GM23338 (cell line): ENCODE measurements around the gene RNF217. TPM values are rescaled to one million over a fixed set of nuclear protein-coding genes. Genes with fewer than 3 reads are reported as not detected.

Experiments used
- ATAC-seq: fragments of 200-7000 bp; cut with Tn5 transposase; 3 replicates; pipeline ENCODE4 v1.9.1; 2020
- DNase-seq: peaks from one replicate; pipeline ENCODE4 v3.0.0-alpha.2; 2015; ENCODE audit warnings: low spot score
- H2AFZ ChIP-seq: fragments of 200-600 bp; sonication (generic); 2 replicates; pipeline ENCODE4 v1.8.0; 2016; ENCODE audit warnings: antibody characterized with exemption, mild to moderate bottlenecking, moderate library complexity
- H3F3A ChIP-seq: fragments of 200-600 bp; sonication (generic); replicated peaks from 2 replicates; pipeline ENCODE4 v1.8.0; 2017; ENCODE audit warnings: antibody characterized with exemption, mixed run types, low read depth
- H3K27ac ChIP-seq: fragments of 200-600 bp; sonication (generic); 2 replicates; pipeline ENCODE4 v1.6.1; 2016; ENCODE audit warnings: low read depth
- H3K27me3 ChIP-seq: fragments of 200-600 bp; sonication (generic); 2 replicates; pipeline ENCODE4 v1.8.0; 2016; ENCODE audit warnings: mild to moderate bottlenecking, mixed run types, moderate library complexity; ENCODE audit not compliant: insufficient read depth
- H3K36me3 ChIP-seq: fragments of 200-600 bp; sonication (generic); 2 replicates; pipeline ENCODE4 v1.8.0; 2016; ENCODE audit warnings: mild to moderate bottlenecking; ENCODE audit not compliant: insufficient read depth
- H3K4me1 ChIP-seq: fragments of 200-600 bp; sonication (generic); 2 replicates; pipeline ENCODE4 v1.8.0; 2016; ENCODE audit warnings: mild to moderate bottlenecking, moderate library complexity; ENCODE audit not compliant: insufficient read depth
- H3K4me2 ChIP-seq: fragments of 200-600 bp; sonication (generic); 2 replicates; pipeline ENCODE4 v1.7.1; 2017; ENCODE audit warnings: mixed run types
- H3K4me3 ChIP-seq: fragments of 200-600 bp; sonication (generic); 2 replicates; pipeline ENCODE4 v1.6.1; 2016; ENCODE audit warnings: mixed run types
- H3K79me2 ChIP-seq: fragments of 200-600 bp; sonication (generic); replicated peaks from 2 replicates; pipeline ENCODE4 v1.8.0; 2017; ENCODE audit warnings: mild to moderate bottlenecking; ENCODE audit not compliant: insufficient read depth
- H3K9me2 ChIP-seq: fragments of 200-600 bp; sonication (generic); 2 replicates; pipeline ENCODE4 v1.8.0; 2017; ENCODE audit not compliant: insufficient read depth
- H4K20me1 ChIP-seq: fragments of 200-600 bp; sonication (generic); replicated peaks from 2 replicates; pipeline ENCODE4 v1.8.0; 2017; ENCODE audit warnings: mild to moderate bottlenecking; ENCODE audit not compliant: insufficient read depth
- H3K27ac Mint-ChIP-seq: 2 replicates; pipeline ENCODE4 v1.8.0; 2020; ENCODE audit warnings: inconsistent platforms, mild to moderate bottlenecking, moderate library complexity, mixed read lengths
- H3K27me3 Mint-ChIP-seq: 3 replicates; pipeline ENCODE4 v1.8.0; 2022; ENCODE audit warnings: low read depth, mild to moderate bottlenecking, moderate library complexity, mixed read lengths, inconsistent platforms; ENCODE audit not compliant: insufficient read depth, poor library complexity
- H3K36me3 Mint-ChIP-seq: 3 replicates; pipeline ENCODE4 v1.8.0; 2021; ENCODE audit warnings: low read depth, mild to moderate bottlenecking, inconsistent platforms, moderate library complexity, mixed read lengths
- H3K4me1 Mint-ChIP-seq: 3 replicates; pipeline ENCODE4 v1.8.0; 2020; ENCODE audit warnings: mild to moderate bottlenecking, inconsistent platforms, mixed read lengths
- H3K4me3 Mint-ChIP-seq: 3 replicates; pipeline ENCODE4 v1.8.0; 2021; ENCODE audit warnings: moderate library complexity, mild to moderate bottlenecking, inconsistent platforms, mixed read lengths
- H3K9me3 Mint-ChIP-seq: 3 replicates; pipeline ENCODE4 v1.8.0; 2020; ENCODE audit warnings: moderate library complexity, mild to moderate bottlenecking, inconsistent platforms, mixed read lengths
- CREB1 ChIP-seq: fragments of 250-450 bp; sonication (Bioruptor Pico); IDR thresholded peaks from 2 replicates; pipeline ENCODE4 v1.5.0; 2020; ENCODE audit warnings: low read depth, mild to moderate bottlenecking, moderate library complexity
- CTCF ChIP-seq, 2 experiments: fragments of 200-600 bp in 1 of 2; sonication (generic) in 1 of 2; conservative IDR thresholded peaks; 2 replicates each; pipeline versions ENCODE4 v1.5.1 to v1.6.1; 2016 to 2017; ENCODE audit warnings: antibody characterized with exemption in 2 of 2, low read depth in 2 of 2, mild to moderate bottlenecking in 2 of 2, moderate library complexity in 1 of 2
- ETS1 ChIP-seq: IDR thresholded peaks from 2 replicates; pipeline ENCODE4 v1.6.1; 2016; ENCODE audit warnings: antibody characterized with exemption
- EZH2 ChIP-seq: fragments of 200-600 bp; sonication (generic); IDR thresholded peaks from one replicate; pipeline ENCODE4 v1.8.0; 2017; ENCODE audit warnings: antibody characterized with exemption, mild to moderate bottlenecking, low read depth; ENCODE audit not compliant: unreplicated experiment
- EZH2phosphoT487 ChIP-seq: fragments of 200-600 bp; sonication (generic); IDR thresholded peaks from one replicate; pipeline ENCODE4 v1.8.1; 2018; ENCODE audit warnings: antibody characterized with exemption; ENCODE audit not compliant: unreplicated experiment
- JUNB ChIP-seq: IDR thresholded peaks from one replicate; pipeline ENCODE4 v1.6.1; 2016; ENCODE audit warnings: antibody characterized with exemption; ENCODE audit not compliant: unreplicated experiment
- NANOG ChIP-seq: IDR thresholded peaks from 2 replicates; pipeline ENCODE4 v1.6.1; 2016; ENCODE audit warnings: antibody characterized with exemption, borderline replicate concordance
- POLR2AphosphoS5 ChIP-seq: IDR thresholded peaks from 2 replicates; pipeline ENCODE4 v1.6.1; 2016; ENCODE audit warnings: antibody characterized with exemption, low read depth
- REST ChIP-seq: IDR thresholded peaks from one replicate; pipeline ENCODE4 v1.6.1; 2018; ENCODE audit warnings: antibody characterized with exemption; ENCODE audit not compliant: unreplicated experiment
- STAT1 ChIP-seq: IDR thresholded peaks from one replicate; pipeline ENCODE4 v1.6.1; 2016; ENCODE audit warnings: antibody characterized with exemption; ENCODE audit not compliant: unreplicated experiment
- ZNF114 ChIP-seq: fragments of 250-450 bp; sonication (Bioruptor Pico); IDR thresholded peaks from 2 replicates; pipeline ENCODE4 v1.5.0; 2020; ENCODE audit warnings: mild to moderate bottlenecking, moderate library complexity
- ZNF331 ChIP-seq: fragments of 250-450 bp; sonication (Bioruptor Pico); IDR thresholded peaks from 2 replicates; pipeline ENCODE4 v1.5.0; 2020; ENCODE audit warnings: low read depth, mild to moderate bottlenecking, moderate library complexity
- ZNF462 ChIP-seq: fragments of 250-450 bp; sonication (Bioruptor Pico); IDR thresholded peaks from 2 replicates; pipeline ENCODE4 v1.5.0; 2020; ENCODE audit warnings: mild to moderate bottlenecking, moderate library complexity
- polyA plus RNA-seq: library from polyadenylated mRNA; unstranded; fragments of >200 nt; fragmentation: Nextera tagmentation; extraction: Ambion mirVana; gene quantifications from 2 replicates; pipeline ENCODE4 v1.2.1, GENCODE V29; 2016
- total RNA-seq: library from RNA; depleted of rRNA; stranded (reverse); fragments of >200 nt; shearing (Covaris generic); gene quantifications from 2 replicates; pipeline ENCODE4 v1.2.3, GENCODE V29; 2014

Gene RNF217
- total and polyA plus RNA-seq, 2 experiments from 2014 or later, result 1.7 to 6.2 TPM

GRCh38 chr6:125008261-125008703, 46.0 kb downstream of the RNF217 start:
- no peak overlapping the region; the same call in 1 of the 2 replicates for H3K27ac Mint-ChIP-seq

More at GRCh38 chr6:125008261-125008703, 46.0 kb downstream of the RNF217 start:
- Mint-ChIP-seq H3K4me3 (no peak overlapping the region), H3K36me3 (no peaks in the 10 kb centered on the region), H3K4me1 (peaks cover 4% of the 10 kb centered on the region; the same call in 2 of the 3 replicates), H3K9me3 (peaks cover 3% of the 10 kb centered on the region; the same call in 1 of the 3 replicates), H3K27me3 (peaks cover 6% of the 10 kb centered on the region)
- no peak overlapping the region for H2AFZ ChIP-seq
- no peak for TF ChIP-seq STAT1
- TF ChIP-seq CREB1 (CRISPR knock-in tag), result no peak
- no peak for TF ChIP-seq EZH2phosphoT487
- TF ChIP-seq ZNF114, result no peak
- no peak for TF ChIP-seq REST
- no peak for TF ChIP-seq POLR2AphosphoS5
- no peak for TF ChIP-seq JUNB
- no peak for TF ChIP-seq ZNF331 (CRISPR knock-in tag)
- TF ChIP-seq EZH2, result no peak
- TF ChIP-seq NANOG, result no peak
- no peak for TF ChIP-seq ZNF462 (CRISPR knock-in tag)
- no peak for TF ChIP-seq CTCF (conservative IDR thresholded peaks at IDR 0.05; ENCODE audit: low read depth in 2 of 2)
- TF ChIP-seq ETS1, result no peak
- H3K36me3 ChIP-seq, result no peaks in the 10 kb centered on the region
- H3K27me3 ChIP-seq, result no peaks in the 10 kb centered on the region
- H4K20me1 ChIP-seq, result no peaks in the 10 kb centered on the region
- ATAC-seq (no peak), DNase-seq (no peak)
- no peak overlapping the region for H3K4me3 ChIP-seq
- no peaks in the 10 kb centered on the region for H3K79me2 ChIP-seq
- H3K9me2 ChIP-seq, result no peaks in the 10 kb centered on the region
- no peak overlapping the region for H3K27ac ChIP-seq
- no peaks in the 10 kb centered on the region for H3F3A ChIP-seq
- H3K4me2 ChIP-seq, result no peak overlapping the region
- H3K4me1 ChIP-seq, result no peaks in the 10 kb centered on the region
